Activated CD8-positive, alpha-beta memory T cell treated with anti-CD3 and anti-CD28 coated beads, Interleukin-2, amount 50 U/mL, for 4 hours (primary cell): ENCODE results near the gene ATG10.
"Not testable (repeated sequence)": the region's sequence is repeated elsewhere in the genome, so short reads cannot be mapped to it uniquely, and the experiment has no call there.

Experiments used
- DNase-seq: peaks from one replicate; pipeline ENCODE4 v3.0.0-alpha.2; 2020

Gene ATG10

GRCh38 chr5:82246960-82247574 is 275.2 kb downstream of the ATG10 start:
- no peak for DNase-seq

DNA sequence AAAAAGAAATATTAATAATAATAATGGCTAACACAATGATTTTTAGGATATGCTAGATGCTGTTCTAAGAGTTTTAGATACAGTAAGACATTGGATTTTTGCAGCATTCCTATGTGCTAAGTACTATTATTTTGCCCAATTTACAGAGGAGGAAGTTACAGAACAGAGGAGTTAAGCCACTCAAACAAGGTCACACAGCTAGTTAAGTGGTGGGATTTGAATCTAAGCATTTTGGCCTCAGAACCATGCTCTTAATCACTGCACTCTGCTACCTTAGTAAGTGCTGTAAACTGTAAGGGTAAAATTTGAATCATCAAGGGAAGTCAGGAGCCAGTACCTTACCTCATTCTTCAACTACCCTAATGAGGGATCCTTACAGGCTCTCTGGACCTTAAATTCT is 280.9 kb downstream of the ATG10 start:
- no peak for DNase-seq

GRCh38 chr5:82255844-82256243 is 284.0 kb downstream of the ATG10 start:
- no peak for DNase-seq

DNA sequence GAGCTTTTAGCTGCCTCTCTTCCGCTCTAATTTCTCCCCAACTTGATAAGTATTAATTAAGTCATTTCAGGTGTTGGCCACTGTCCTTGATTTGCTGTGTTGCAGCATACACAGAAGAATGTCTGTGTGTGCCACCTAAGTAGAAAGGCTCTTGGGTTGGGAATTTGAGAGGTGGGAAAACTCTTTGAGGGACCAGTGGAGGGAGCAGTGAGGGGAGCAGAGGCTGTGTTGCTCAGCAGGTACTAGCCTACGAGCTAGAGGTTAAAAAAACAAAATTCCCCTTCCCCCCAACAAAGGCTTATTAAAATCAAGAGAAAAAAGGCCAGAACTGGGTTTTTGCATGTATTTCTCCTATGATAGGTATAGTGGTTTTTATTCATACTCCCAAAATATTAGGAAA is 285.4 kb downstream of the ATG10 start:
- no peak for DNase-seq

DNA sequence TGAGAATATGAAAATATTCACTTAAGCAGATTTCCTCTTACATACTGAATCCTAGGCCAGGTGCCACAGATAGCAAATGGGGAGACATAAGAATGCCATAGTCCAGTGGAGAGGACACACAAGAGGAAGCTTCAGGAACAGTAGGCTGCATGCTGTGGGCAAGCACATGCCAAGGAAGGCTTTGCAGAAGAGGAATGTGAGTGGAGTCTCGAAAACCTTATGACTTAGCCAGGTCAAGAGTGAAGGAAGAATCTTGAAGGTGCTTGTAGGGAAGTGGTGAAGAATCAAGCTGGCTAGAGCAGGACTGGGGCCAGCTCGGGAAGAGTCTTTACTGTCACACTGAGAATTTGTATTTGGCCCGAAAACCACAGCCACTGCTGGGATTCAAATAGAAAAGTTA is 285.9 kb downstream of the ATG10 start:
- DNase-seq, result no peak

- DNase-seq, result no peak
These were observed 287.5 kb downstream of the ATG10 start for GRCh38 chr5:82259172-82259800.

GRCh38 chr5:82265047-82265446 is 293.2 kb downstream of the ATG10 start:
- no peak for DNase-seq

GRCh38 chr5:82267297-82267933 is 295.6 kb downstream of the ATG10 start:
- DNase-seq, result not testable (repeated sequence)

GRCh38 chr5:82269363-82269762 is 297.5 kb downstream of the ATG10 start:
- DNase-seq, result not testable (repeated sequence)

DNA sequence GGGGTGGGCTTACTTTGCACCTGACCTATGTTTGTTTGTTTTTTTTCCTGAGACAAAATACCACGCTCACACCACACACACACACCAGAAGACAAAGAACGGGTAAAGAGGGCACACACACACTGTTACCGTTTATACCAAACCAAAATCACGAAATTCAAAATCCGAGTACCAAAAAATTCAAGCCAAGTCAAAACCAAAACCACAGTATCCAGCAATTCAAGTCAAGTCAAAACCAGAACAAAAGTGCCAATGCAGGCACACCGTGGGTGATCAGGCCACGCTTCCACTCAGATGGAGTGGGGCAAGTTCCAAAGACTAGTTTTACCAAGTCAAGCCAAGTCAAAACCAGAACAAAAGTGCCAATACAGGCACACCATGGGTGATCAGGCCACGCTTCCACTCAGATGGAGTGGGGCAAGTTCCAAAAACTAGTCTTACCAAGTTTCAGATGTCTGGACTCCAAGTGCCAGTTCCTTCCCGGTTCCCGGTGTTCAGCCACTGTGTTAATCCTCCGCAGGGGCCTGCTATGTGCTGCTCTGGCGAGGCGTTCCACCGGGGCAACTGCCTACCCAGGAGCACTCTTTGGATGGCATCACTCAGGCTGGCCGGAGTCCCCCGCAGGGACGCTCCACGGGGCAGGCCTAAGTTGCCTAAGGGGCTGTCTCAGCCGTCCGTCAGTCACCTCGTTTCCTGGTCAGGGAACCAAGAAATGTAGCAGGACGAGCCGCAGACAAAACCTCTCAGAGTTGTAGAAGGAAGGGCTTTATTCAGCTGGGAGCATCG is 300.9 kb downstream of the ATG10 start:
- not testable (repeated sequence) for DNase-seq

DNA sequence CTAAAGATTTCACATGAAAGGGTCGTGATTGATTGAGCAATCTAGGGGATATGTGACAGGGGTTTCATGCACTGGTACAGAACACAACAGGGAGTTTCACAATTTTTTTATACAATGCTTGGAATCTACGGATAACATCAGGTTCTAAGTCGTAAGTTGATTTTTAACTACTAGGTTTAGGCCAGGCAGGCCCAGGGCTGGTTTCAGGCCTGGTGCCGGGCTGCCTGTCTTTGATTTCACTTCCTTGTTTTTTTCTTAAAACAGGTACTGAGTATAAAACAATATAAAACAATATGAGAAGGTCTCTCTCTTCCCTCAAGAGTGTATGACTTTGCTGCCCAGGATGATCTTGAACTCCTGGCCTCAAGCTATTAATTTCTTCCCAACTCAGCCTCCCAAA is 301.6 kb downstream of the ATG10 start:
- not testable (repeated sequence) for DNase-seq

DNA sequence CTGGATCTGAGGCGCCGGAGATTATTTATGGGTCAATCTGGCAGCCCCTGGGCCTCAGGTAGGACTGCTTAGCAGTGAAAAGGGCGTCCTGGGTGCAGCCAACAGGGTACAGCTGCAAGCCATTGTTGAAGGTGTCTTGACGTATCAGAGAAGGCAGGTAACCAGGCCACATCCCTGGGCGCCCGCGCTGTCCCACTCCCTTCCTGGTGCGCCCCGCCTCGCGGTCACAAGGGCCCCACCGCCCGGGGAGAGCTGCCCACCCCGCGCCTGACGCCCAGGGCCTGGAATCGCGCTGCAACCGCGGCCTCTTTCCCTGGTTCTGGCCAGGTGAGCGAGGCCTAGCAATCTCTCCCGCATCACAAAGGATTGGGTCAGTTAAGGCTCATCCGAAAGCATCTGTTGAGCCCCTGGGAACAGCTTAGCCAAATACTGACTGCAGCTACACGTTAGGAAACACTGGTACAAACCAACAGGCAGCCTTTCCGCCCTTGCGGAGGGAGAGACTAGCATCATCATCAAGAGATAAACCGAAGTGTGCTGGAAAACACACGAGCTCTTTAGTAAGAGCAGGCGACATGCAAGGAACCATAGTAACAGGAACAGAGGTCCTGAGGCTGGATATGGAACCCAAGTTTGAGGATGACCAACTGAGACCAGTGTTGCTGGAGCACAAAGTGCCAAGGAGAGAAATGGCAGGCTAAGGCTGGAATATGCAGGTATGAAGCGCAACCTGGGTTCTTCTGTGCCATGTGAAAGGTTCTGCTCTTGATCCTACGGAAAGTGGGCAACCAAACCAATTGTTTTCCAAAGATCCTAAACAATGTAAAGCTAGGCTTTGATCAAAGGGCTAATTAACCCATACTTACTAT is 302.8 kb downstream of the ATG10 start:
- no peak for DNase-seq

DNA sequence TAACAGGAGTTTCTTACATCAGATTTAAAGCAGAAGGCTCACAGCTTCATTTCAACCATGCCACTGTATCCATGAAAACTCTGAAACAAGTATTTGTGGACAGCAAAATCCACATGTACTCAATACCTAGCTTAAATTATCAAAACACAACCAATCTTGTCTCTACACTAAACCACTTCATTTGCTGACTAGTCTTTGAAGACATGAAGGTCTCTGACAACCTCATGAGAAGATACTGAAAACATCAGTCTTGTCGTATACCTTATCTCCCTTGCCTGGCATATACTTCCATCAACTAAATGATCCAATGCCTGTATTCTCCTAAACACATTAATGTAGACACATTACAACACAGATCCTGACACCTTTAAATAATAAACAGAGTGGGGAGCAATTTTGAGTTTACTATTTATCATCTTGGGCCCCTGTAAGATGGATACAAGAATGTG is 303.4 kb downstream of the ATG10 start:
- DNase-seq, result no peak

- no peak for DNase-seq
These were observed 305.2 kb downstream of the ATG10 start for GRCh38 chr5:82276800-82277612.

- DNase-seq, result no peak
These were observed 305.8 kb downstream of the ATG10 start for GRCh38 chr5:82277613-82277986.

DNA sequence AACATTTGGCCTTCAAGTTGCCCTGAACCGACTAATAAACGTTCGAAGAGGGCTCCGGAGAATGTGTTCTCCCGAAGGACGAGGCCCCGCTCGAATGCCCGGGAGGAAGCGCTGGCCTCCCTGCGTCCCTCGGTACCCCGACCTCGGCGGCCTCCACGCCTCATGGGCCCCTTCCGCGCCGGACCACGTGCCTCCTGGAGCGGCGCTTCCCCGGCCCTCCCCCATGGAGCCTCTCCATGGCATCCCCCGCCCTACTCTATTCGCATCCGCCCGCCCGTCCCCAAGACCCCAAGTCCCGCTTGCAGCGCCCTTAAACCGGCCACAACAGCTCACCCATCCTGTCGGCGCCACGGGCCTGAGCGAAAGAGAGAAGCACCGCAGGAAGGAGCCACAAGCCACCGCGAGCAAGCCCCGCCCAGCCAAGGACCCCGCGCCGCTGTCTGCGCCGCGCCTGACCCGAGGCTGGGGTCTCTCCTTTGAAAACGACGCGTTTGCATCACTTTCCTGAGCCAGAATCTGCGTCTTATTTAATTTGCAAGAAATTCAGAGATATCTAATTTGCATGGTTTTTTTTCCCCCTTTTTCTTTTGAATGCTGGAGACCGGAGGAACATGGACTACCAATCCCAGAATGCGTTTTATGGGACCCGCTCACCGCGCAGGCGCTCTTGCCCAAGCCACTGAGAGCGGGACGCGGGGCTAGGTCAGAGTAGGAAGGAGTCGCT is 306.3 kb downstream of the ATG10 start, which contains the start of gene RPS23:
Gene RPS23, minus strand, starts transcription at position 368 of the 724 bp plus-strand sequence. Its CDS starts 31 bp downstream, at position 337.
- DNase-seq, result peak; percentile 86

DNA sequence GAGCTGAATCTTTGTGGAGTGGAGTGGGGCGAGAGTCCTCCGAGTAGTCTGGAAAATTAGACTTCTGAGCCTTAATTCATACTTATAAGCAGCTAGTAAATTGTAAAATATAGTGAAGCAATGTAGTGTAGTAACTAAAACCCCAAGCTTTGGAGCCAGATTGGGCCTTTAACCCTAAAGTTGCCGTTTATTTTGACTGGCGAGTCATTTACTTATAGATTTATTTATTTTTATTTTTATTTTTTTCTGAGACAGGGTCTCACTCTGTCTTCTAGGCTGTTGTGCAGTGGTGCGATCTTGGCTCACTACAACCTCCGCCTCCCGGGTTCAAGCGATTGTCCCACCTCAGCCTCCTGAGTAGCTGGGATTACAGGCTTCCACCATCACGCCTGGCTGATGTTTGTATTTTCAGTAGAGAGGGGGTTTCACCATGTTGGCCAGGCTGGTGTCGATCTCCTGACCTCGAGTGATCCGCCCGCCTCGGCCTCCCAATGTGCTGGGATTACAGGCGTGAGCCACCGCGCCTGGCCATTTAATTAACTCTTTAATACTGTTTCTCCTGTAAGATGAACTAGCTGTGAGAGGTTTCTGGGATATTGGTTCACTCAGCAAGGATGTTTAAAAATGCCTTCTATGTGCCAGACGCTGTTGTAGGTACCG is 307.0 kb downstream of the ATG10 start:
- no peak for DNase-seq

DNA sequence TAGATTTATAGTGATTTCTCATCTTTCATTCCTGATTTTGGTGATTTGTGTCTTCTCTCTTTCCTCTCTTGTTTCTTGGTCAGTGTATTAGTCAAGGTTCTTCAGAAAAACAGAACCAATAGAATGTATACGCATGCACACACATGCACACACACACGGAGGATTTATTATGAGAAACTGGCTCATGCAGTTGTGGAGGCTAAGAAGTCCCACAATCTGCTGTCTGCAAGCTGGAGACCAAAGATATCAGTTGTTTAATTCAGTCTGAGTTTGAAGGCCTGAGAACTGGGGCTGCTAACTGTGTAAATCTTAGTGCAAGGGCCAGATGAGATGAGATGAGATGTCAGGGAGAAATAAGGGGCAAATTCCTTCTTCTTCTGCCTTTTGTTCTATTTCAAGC is 312.1 kb downstream of the ATG10 start:
- no peak for DNase-seq

GRCh38 chr5:82285206-82285605 is 313.4 kb downstream of the ATG10 start:
- no peak for DNase-seq

DNA sequence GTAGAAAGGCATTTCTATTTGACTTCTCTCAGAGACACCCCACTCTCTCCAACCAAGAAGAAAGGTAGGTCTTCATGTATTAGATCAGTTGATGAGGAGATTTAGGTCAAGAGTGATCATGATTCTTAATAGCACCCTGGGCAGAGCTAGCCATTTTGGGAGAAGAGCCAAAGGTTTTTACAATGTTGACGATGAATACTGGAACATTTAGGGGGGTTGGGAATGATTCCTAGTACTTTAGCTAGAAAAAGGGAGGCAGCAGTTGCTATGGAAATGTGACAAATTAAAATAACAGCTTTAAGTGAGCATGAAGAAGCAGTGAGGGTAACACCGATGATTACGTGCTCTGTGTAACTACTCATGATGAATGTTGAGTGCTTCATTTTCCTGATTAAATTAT is 315.8 kb downstream of the ATG10 start:
- DNase-seq, result no peak
